Fibroblast of skin of left biceps (primary cell): ENCODE measurements around the gene ZNF428.
"Not testable (repeated sequence)": the region's sequence is repeated elsewhere in the genome, so short reads cannot be mapped to it uniquely, and the experiment has no call there.

Experiments used
- DNase-seq, 2 experiments: peaks; one replicate each; pipeline ENCODE4 v3.0.0-alpha.2; 2013; ENCODE audit warnings: low read depth in 2 of 2

ZNF428 gene, protein sequence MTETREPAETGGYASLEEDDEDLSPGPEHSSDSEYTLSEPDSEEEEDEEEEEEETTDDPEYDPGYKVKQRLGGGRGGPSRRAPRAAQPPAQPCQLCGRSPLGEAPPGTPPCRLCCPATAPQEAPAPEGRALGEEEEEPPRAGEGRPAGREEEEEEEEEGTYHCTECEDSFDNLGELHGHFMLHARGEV

DNA sequence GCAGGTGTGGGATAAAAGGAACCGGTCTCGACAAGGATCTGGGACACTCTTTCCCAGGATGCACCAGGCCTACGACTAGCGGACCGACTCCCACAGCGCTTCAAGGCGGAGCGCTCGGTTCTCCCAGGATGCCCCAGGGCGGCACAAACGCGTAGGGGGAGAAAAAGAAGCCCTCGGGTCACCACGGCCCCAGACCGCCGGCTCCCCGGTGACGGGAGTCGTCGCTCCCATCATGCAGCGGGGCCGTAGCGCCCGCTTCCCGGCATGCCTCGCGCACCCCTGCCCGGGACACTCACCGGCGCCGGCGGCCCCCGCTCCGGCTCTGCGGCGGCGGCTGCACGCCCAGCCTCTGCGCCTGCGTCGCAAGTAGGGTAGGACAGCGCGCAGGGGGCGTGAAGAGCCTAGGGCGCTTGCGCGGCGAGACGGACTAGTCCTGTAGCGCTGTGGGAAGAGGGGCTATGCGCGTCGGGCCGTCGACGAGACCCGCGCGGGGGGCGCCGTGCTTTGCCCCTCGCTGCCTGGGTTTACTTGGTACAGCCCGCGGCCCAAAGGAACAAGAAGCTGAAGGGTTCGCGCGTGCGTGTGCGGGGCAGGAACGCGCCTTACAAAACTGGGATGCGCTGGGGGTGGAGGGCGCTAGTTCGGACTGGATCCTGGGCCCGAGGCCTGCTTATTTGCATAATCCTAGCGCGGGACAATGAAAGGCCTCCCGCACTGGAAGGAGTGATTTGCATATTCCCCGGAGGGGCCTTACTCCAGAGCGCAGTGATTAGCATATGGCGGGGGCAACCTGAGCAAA is at the start of gene ZNF428:
ZNF428 (minus strand) TSS at position 368 of the 799 bp plus-strand sequence. CDS start 5,325 bp downstream, outside the sequence.
- DNase-seq: peak; percentile 70 to 72

DNA sequence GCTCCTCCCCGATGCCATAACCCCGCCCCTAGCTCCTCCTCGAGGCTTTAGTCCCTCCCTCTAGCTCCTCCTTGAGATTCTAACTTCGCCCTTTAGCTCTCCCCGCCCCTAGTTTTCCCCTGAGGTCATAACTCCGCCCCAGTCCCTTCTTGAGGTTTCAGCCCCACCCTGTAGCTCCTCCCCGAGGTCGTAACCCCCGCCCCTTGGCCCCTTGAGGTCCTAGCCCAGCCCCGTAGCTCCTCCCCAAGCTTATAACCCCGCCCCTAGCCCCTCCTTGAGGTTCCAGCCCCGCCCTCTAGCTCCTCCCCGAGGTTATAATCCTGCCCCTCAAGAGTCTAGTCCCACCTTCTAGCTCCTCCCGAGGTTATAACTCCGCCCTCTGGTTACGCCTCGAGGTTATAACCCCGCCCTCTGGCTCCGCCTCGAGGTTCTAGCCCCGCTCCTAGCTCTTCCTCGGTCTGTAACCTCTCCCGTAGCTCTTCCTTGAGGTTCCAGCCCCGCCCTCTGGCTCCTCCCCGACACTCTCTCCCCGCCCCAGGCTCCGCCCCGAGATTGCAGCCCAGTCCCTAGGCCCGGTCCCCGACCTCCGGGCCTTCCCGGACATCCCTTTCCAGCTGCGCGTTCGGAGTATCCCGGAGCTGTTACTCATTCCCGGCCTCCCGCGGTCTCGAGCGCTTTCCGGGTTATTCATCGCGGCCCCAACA is 49.1 kb upstream of the ZNF428 start:
- DNase-seq: peak; percentile 99

GRCh38 chr19:43667876-43668405 is 48.5 kb upstream of the ZNF428 start:
- DNase-seq: no peak

- no peak for DNase-seq
These were observed 47.9 kb upstream of the ZNF428 start for GRCh38 chr19:43667126-43667875.

GRCh38 chr19:43664018-43664417 is 44.6 kb upstream of the ZNF428 start:
- no peak for DNase-seq

DNA sequence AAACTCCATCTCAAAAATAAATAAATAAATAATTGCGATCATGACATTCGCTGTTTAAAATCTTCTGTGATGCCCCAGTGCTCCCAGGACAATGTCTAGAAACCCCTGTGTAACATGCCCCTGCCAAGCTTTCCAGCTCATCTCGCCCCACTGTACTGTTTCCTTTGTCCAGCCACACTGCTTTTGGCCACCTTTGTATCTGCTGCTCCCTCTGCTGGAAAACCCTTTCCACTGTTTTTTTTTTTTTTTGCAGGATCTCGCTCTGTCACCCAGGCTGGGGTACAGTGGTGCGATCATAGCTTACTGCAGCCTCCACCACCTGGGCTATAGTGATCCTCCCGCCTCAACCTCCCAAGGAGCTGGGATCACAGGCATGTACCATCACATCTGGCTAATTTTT is 43.1 kb upstream of the ZNF428 start:
- DNase-seq: no peak

- no peak for DNase-seq
These were observed 41.5 kb upstream of the ZNF428 start for GRCh38 chr19:43660971-43661360.

DNA sequence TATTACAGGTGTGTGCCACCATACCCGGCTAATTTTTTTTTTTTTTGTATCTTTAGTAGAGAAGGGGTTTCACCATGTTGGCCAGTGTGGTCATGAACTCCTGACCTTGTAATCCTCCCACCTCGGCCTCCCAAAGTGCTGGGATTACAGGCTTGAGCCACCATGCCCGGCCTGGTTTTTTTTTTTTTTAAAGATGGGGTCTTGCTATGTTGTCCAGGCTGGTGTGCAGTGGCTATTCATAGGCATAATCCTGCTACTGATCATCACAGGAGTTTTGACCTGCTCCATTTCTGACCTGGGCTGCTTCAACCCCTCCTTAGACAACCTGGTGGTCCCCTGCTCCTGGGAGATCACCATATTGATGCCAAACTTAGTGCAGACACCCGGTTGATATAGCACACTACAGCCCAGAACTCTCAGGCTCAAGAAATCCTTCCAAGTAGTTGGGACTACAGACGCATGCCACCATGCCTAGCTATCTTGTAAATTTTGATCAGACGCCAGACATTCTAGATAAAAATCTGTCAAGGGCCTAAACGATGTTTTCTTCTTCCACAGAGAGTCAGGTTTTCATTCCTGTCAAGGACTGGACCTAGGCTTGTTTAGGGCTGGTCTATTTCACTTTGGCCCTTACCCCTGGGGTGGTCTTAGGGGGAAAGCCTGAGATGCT is 41.0 kb upstream of the ZNF428 start:
- DNase-seq: no peak

- DNase-seq: no peak
These were observed 39.1 kb upstream of the ZNF428 start for GRCh38 chr19:43658494-43658893.

DNA sequence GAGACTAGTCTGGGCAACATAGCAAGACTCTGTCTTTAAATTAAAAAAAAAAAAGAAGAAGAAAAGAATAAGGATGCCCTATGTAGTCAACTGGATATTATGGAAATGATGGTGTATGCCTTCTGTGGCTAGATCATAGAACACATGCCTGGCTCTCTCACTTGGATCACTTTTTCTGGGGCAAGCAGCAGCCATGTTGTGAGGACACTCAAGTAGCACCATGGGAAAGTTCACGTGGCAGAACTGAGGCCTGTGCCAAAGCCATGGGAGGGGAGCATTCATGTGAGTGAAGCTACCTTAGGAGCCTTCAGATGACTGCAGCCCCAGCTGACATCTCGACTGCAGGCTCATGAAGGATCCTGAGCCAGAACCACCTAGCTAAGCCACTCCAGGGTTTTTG is 38.6 kb upstream of the ZNF428 start:
- no peak for DNase-seq

DNA sequence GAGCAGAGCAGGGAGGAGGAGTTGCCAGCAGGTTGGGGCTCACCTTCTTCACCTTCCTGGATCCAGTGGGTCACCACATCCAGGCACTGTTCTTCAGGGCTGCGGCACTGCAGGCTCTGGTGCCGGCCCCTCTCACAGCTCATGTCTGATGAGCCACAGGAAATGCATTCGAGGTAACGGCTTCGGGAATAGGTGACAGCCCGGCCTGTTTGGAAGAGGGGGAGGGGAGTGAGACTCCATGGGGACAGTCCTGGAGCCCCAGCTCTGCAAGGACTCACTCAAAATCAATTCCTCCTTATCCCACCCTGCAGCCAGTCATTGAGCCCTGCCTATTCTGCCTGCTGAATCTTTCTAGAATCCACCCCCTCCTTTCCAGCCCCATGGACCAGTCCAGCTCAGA is 37.0 kb upstream of the ZNF428 start:
- no peak for DNase-seq

DNA sequence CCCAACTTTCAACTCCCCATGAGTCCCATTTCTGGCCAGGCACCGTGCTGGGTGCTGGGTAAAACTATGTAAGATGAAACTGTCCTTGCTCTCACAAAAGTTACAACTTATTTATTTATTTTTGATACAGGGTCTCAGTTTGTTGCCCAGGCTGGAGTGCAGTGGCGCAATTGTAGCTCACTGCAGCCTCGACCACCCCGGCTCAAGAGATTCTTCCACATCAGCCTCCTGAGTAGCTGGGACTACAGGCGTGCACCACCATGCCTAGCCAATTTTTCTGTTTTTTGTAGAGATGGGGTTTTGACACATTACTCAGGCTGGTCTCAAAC is 33.1 kb upstream of the ZNF428 start:
- DNase-seq: no peak

DNA sequence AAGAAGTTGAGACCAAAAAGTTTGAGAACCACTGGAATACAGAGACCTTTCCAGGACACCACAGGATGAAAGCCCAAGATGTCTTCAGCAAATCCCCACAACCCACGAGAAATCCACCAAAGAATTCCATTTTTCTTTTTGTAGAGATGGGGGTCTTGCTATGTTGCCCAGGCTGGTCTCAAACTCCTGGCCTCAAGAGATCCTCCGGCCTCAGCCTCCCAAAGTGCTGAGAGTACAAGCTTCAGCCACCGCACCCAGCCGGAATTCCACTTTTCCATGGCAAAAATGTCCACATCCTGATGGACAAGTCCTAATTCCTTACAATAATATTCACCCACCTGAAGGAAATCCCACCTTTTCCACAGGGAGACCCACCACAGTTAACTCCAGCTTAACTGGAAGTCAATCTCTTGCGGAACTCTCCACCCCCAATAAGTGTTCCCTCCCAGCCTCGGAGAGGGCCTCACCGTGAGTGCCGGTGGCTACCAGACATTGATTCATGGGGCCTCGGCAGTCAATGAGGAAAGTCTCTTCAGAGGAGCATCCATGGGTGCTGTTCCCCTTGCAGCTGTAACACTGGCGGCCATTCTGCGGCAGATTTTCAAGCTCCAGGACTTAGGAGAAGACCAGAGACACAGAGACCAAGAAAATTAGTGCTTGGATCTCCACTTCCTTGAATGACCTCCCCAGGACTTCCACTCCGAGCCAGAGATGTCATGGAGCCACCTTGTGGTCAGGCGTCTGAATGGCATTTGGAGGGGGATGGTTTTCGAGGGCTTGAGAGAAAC is 32.5 kb upstream of the ZNF428 start:
- no peak for DNase-seq

- not testable (repeated sequence) for DNase-seq
These were observed 30.8 kb upstream of the ZNF428 start for GRCh38 chr19:43650276-43650675.

DNA sequence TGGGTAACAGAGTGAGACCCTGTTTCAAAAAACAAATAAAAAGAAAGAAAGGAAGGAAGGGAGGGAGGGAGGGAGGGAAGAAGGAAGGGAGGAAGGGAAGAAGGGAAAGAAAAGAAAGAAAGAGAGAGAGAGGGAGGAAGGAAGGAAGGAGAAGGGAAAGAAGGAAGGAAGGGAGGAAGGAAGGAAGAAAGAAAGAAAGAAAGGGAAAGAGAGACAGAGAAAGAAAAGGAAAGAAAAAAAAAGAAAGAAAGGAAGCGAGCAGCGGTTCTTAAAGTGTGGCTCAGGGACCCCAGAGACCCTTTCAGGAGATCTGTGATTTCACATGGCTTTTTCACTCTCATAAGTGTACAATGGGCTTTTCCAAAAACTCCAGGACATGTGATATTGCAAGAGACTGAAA is 30.1 kb upstream of the ZNF428 start:
- DNase-seq: no peak

DNA sequence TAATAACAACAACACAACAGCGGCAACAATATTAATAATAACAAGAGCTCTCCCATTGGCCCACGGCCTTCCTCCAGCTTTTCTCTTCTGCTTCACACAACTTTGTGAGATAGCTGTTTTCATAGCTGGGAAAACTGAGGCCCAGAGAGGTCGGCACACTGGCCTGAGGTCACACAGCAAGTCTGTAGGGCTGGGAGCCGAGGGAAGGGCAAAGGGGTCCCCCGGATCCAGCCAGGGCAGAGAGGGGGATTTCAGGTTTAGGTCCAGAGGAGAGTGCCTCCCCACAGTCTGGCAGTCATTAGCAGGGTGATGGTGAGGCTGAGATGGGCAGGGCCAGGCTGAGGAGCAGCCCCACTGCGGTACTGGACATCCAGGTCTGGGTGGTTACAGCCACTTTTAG is 29.2 kb upstream of the ZNF428 start:
- no peak for DNase-seq

DNA sequence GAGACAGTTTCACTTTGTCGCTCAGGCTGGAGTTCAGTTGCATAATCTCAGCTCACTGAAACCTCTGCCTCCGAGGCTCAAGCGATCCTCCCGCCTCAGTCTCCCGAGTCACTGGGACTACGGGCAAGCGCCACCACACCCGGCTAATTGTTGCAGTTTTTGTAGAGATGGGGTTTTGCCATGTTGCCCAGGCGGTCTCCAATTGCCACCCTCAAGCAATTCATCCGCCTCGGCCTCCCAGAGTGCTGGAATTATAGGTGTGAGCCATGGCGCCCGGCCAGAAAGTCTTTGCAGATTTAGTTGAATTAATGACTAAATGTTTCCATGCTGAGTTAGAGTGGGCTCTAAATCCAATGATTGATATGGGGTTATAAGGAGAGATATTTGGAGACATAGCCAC is 24.8 kb upstream of the ZNF428 start:
- no peak for DNase-seq

DNA sequence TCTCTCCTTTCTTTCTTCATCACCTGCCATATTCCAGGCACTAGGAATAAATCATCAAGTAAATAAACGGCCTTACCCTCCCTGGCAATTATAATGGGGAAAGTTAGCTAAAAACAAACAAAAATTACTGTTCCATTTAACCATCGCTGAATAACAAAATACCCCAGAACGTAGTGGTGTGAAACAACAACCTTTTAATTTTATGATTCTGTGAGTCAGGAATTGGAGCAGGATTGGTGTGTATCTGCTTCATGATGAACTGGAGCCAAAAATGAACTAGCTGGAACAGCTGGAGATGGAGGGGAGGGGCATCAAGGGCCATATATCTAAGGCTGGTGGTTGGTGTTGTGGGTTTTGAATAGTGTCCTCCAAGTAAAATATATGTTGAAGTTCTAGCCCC is 23.9 kb upstream of the ZNF428 start:
- no peak for DNase-seq

DNA sequence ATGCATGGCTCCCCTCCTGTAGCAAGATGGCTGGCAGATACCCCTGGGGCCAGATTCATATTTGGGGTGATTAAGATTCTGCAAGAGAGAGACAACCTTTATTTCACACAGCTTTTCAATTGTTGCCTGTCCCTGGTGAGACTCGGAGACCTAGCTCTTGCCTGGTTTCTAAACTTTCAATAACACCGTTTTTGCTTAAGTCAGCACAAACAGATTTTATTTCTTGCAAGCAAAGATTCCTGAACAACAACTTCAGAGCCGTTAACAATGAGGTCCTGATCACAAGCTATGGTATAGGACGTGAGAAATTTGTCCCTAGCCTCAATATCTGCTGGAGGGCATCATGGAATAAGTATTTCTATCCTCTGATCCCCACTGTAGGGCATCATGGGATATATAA is 23.1 kb upstream of the ZNF428 start:
- DNase-seq: no peak

GRCh38 chr19:43641333-43641732 is 21.9 kb upstream of the ZNF428 start:
- no peak for DNase-seq

- no peak for DNase-seq
These were observed 21.0 kb upstream of the ZNF428 start for GRCh38 chr19:43640424-43640757.
